Body of pancreas (tissue), 4 donors: ENCODE results near the gene PGD.

Source experiments
- CTCF ChIP-seq, 7 experiments: fragments of 450-650 bp in 4 of 7; fragments of 200-600 bp in 3 of 7; sonication (generic) in 3 of 7; IDR thresholded peaks; one replicate each; pipeline ENCODE4 v1.5.1; 2016 to 2019; ENCODE audit warnings: antibody characterized with exemption in 7 of 7
- POLR2A ChIP-seq, 3 donors: fragments of 450-650 bp; IDR thresholded peaks; one replicate each; pipeline ENCODE4 v1.6.1; 2016; ENCODE audit warnings: antibody characterized with exemption in 3 of 3, mild to moderate bottlenecking in 2 of 3

GRCh38 chr1:10449751-10450150 is 50.9 kb downstream of the PGD start, which contains the start of gene CORT:
- no peak for TF ChIP-seq CTCF (IDR thresholded peaks at IDR 0.05)
- TF ChIP-seq POLR2A (IDR thresholded peaks at IDR 0.05), result no peak
